Measurements from ENCODE around the gene XG. TPM values are rescaled to one million over a fixed set of nuclear protein-coding genes. Genes with fewer than 3 reads are reported as not detected.
"Not testable (repeated sequence)": the region's sequence is repeated elsewhere in the genome, so short reads cannot be mapped to it uniquely, and the experiment has no call there.

Gene XG
- total and polyA plus RNA-seq, 5 donors = 0.43 to 1.6 (median 1.0) TPM

- ATAC-seq (no peak), DNase-seq (no peak)
- Histone ChIP-seq H3K4me1 (ENCODE audit: control insufficient read depth, insufficient read depth, low read length) (no peaks in the 10 kb centered on the region), H3K27ac (ENCODE audit: low read length) (no peak overlapping the region), H3K4me3 (ENCODE audit: low read length) (no peak overlapping the region), H3K9me3 (ENCODE audit: control insufficient read depth, low read length) (no peaks in the 10 kb centered on the region), H3K27me3 (ENCODE audit: control insufficient read depth, insufficient read depth) (no peaks in the 10 kb centered on the region)
- intact Hi-C loops (cut with DNase I) = no loop called here
- WGBS = 97% methylated on average over 4 of the region's 4 CpGs
Measured at GRCh38 chrX:2735270-2735669, 16.6 kb upstream of the XG start.

GRCh38 chrX:2740672-2741071, 11.2 kb upstream of the XG start:
- WGBS = 95% methylated on average over 11 of the region's 11 CpGs
- intact Hi-C loops (cut with DNase I) = no loop called here
- DNase-seq (no peak), ATAC-seq (no peak)
- Histone ChIP-seq H3K4me3 (ENCODE audit: low read length) (no peak overlapping the region), H3K4me1 (ENCODE audit: control insufficient read depth, insufficient read depth, low read length) (no peaks in the 10 kb centered on the region), H3K27ac (ENCODE audit: low read length) (no peak overlapping the region), H3K27me3 (ENCODE audit: control insufficient read depth, insufficient read depth) (no peaks in the 10 kb centered on the region), H3K9me3 (ENCODE audit: control insufficient read depth, low read length) (no peaks in the 10 kb centered on the region)

GRCh38 chrX:2741386-2741785, 10.5 kb upstream of the XG start:
- H3K4me3 ChIP-seq (ENCODE audit: low read length) = no peak overlapping the region
- ATAC-seq (no peak), DNase-seq (no peak)
- H3K27me3 ChIP-seq (ENCODE audit: control insufficient read depth, insufficient read depth) = no peaks in the 10 kb centered on the region
- H3K9me3 ChIP-seq (ENCODE audit: control insufficient read depth, low read length) = no peaks in the 10 kb centered on the region
- no peak overlapping the region for H3K27ac ChIP-seq (ENCODE audit: low read length)
- WGBS = 100% methylated on average over 3 of the region's 3 CpGs
- intact Hi-C loops (cut with DNase I) = no loop called here
- H3K4me1 ChIP-seq (ENCODE audit: control insufficient read depth, insufficient read depth, low read length) = no peaks in the 10 kb centered on the region

GRCh38 chrX:2746250-2746649, 5.6 kb upstream of the XG start:
- intact Hi-C loops (cut with DNase I); H3K27ac ChIP-seq (ENCODE audit: low read length): not testable (repeated sequence)
- 44% methylated on average over 6 of the region's 6 CpGs for WGBS

DNA sequence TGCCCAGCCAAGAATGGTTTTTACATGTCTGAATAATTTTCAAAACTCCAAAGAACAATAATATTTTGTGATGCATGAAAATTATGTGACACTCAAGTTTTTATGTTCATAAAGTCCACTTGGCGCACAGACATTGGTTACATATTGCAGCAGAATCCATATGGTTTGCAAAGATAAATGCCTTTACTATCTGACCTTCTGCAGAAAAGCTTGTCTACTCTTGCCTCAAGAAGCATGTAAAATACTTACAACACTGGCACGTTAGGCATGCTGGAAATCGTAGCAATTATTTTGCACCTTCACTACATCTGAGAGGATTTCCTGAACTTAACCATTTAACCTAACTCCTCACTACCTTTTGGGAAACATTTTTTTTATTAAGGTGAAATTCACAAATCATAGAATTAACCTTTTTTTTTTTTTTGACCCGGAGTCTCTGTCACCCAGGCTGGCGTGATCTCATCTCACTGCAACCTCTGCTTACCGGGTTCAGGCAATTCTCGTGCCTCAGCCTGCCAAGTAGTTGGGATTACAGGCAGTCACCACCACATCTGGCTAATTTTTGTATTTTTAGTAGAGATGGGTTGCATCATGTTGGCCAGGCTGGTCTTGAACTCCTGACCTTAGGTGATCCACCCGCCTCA, 3.5 kb upstream of the XG start:
- intact Hi-C loops (cut with DNase I) = no loop called here
- 76% methylated on average over 8 of the region's 8 CpGs for WGBS
- no peak for ATAC-seq
- Histone ChIP-seq H3K27me3 (ENCODE audit: control insufficient read depth, insufficient read depth) (no peaks in the 10 kb centered on the region), H3K4me3 (ENCODE audit: low read length) (no peak overlapping the region), H3K9me3 (ENCODE audit: control insufficient read depth, low read length) (no peaks in the 10 kb centered on the region), H3K27ac (ENCODE audit: low read length) (no peak overlapping the region), H3K4me1 (ENCODE audit: control insufficient read depth, insufficient read depth, low read length) (peaks cover 2% of the 10 kb centered on the region)
- DNase-seq = no peak

More at GRCh38 chrX:2746250-2746649, 5.6 kb upstream of the XG start:
- not testable (repeated sequence) for DNase-seq; H3K27me3 ChIP-seq (ENCODE audit: control insufficient read depth, insufficient read depth); H3K9me3 ChIP-seq (ENCODE audit: control insufficient read depth, low read length); ATAC-seq; H3K4me3 ChIP-seq (ENCODE audit: low read length); H3K4me1 ChIP-seq (ENCODE audit: control insufficient read depth, insufficient read depth, low read length)

- Histone ChIP-seq H3K4me1 (ENCODE audit: control insufficient read depth, insufficient read depth, low read length) (peaks cover 2% of the 10 kb centered on the region), H3K4me3 (ENCODE audit: low read length) (no peak overlapping the region), H3K27me3 (ENCODE audit: control insufficient read depth, insufficient read depth) (no peaks in the 10 kb centered on the region), H3K27ac (ENCODE audit: low read length) (no peak overlapping the region), H3K9me3 (ENCODE audit: control insufficient read depth, low read length) (no peaks in the 10 kb centered on the region)
- WGBS = 22% methylated on average over 1 of the region's 1 CpG
- intact Hi-C loops (cut with DNase I) = no loop called here
- ATAC-seq (no peak), DNase-seq (no peak)
Measured at GRCh38 chrX:2748815-2749188, 3.0 kb upstream of the XG start.

DNA sequence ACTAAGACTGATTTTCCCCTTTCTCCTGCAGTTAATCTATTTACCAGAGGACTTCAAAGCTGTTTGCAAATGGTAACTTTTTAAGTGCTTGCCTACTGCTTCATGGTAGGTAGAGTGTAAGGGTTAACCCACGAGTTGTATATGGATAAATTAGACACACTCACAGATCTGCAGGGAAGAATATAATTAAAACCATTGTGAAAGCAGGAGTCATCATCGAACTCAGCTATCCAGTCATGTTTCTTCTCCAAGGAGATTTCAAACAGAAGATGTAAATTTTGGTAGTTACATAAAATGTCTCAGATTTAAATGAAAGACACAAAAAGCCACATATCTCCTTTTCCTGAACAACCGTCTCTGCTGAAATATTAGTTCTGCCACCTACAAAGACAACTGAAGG, 549 bp upstream of the XG start:
- ATAC-seq (no peak), DNase-seq (no peak)
- 58% methylated on average over 3 of the region's 3 CpGs for WGBS
- H3K27ac ChIP-seq (ENCODE audit: low read length) = no peak overlapping the region
- no peaks in the 10 kb centered on the region for H3K27me3 ChIP-seq (ENCODE audit: control insufficient read depth, insufficient read depth)
- no peaks in the 10 kb centered on the region for H3K9me3 ChIP-seq (ENCODE audit: control insufficient read depth, low read length)
- H3K4me1 ChIP-seq (ENCODE audit: control insufficient read depth, insufficient read depth, low read length) = peaks cover 2% of the 10 kb centered on the region
- intact Hi-C loops (cut with DNase I) = no loop called here
- H3K4me3 ChIP-seq (ENCODE audit: low read length) = no peak overlapping the region

DNA sequence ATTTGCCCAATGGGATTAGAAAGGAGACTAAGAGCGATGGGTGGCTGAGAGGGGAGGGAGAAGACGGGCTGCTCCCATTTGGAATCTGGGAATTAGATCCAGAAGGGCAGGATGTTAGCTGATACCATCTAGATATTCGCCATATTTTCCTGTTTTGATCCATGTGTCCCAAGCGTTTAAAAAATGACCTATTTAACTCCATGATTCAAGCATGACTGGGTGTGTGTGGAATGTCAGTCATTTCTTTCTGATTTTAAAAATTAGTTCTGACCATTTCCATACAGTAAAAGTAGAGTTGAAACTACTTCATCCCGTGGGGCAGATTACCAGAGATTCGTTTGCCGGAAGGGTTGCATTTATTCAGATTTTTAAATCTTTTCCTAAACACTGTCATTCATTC, 601 bp downstream of the XG start:
- DNase-seq; H3K27me3 ChIP-seq (ENCODE audit: control insufficient read depth, insufficient read depth); ATAC-seq; H3K4me1 ChIP-seq (ENCODE audit: control insufficient read depth, insufficient read depth, low read length); H3K9me3 ChIP-seq (ENCODE audit: control insufficient read depth, low read length); H3K4me3 ChIP-seq (ENCODE audit: low read length); intact Hi-C loops (cut with DNase I); H3K27ac ChIP-seq (ENCODE audit: low read length): not testable (repeated sequence)
- WGBS = 69% methylated on average over 6 of the region's 7 CpGs

- H3K4me1 ChIP-seq (ENCODE audit: control insufficient read depth, insufficient read depth, low read length); H3K27ac ChIP-seq (ENCODE audit: low read length); H3K27me3 ChIP-seq (ENCODE audit: control insufficient read depth, insufficient read depth); H3K9me3 ChIP-seq (ENCODE audit: control insufficient read depth, low read length); ATAC-seq; H3K4me3 ChIP-seq (ENCODE audit: low read length); intact Hi-C loops (cut with DNase I); DNase-seq: not testable (repeated sequence)
- WGBS = 81% methylated on average over 5 of the region's 5 CpGs
Measured at GRCh38 chrX:2755163-2755715, 3.4 kb downstream of the XG start.

GRCh38 chrX:2756548-2756947, 4.7 kb downstream of the XG start:
- Histone ChIP-seq H3K27me3 (ENCODE audit: control insufficient read depth, insufficient read depth) (no peaks in the 10 kb centered on the region), H3K4me3 (ENCODE audit: low read length) (no peak overlapping the region), H3K9me3 (ENCODE audit: control insufficient read depth, low read length) (no peaks in the 10 kb centered on the region), H3K27ac (ENCODE audit: low read length) (no peak overlapping the region), H3K4me1 (ENCODE audit: control insufficient read depth, insufficient read depth, low read length) (peaks cover 2% of the 10 kb centered on the region)
- DNase-seq (no peak), ATAC-seq (no peak)
- 79% methylated on average over 10 of the region's 10 CpGs for WGBS
- intact Hi-C loops (cut with DNase I) = no loop called here

DNA sequence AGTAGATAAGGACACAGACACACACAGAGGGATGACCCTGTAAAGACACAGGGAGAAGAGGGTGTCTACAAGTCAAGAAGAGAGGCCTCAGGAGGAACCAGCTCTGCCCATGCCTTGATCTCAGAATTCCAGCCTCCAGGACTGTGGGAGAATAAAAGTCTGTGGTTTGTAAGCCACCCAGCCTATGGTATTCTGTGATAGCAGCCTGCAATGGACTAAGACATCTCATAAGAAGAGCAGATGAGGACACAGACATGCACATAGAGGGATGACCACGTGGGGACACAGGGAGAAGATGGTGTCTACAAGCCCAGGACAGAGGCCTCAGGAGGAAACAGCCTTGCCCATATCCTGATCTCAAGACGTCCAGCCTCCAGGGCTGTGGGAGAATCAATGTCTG, 9.4 kb downstream of the XG start:
- Histone ChIP-seq H3K27ac (ENCODE audit: low read length) (no peak overlapping the region), H3K9me3 (ENCODE audit: control insufficient read depth, low read length) (no peaks in the 10 kb centered on the region), H3K4me1 (ENCODE audit: control insufficient read depth, insufficient read depth, low read length) (peaks cover 2% of the 10 kb centered on the region), H3K27me3 (ENCODE audit: control insufficient read depth, insufficient read depth) (no peaks in the 10 kb centered on the region), H3K4me3 (ENCODE audit: low read length) (no peak overlapping the region)
- DNase-seq = no peak
- intact Hi-C loops (cut with DNase I) = no loop called here
- 80% methylated on average over 2 of the region's 2 CpGs for WGBS
- no peak for ATAC-seq

- DNase-seq; intact Hi-C loops (cut with DNase I); H3K9me3 ChIP-seq (ENCODE audit: control insufficient read depth, low read length); H3K27ac ChIP-seq (ENCODE audit: low read length); H3K27me3 ChIP-seq (ENCODE audit: control insufficient read depth, insufficient read depth); H3K4me1 ChIP-seq (ENCODE audit: control insufficient read depth, insufficient read depth, low read length); H3K4me3 ChIP-seq (ENCODE audit: low read length): not testable (repeated sequence)
- peak in 1 of 2 donors; percentile 51 for ATAC-seq
- WGBS = 74% methylated on average over 4 of the region's 4 CpGs
Measured at GRCh38 chrX:2762671-2763070, 10.8 kb downstream of the XG start.

Data from right cardiac atrium (tissue), 5 donors.